DND-41 (cell line): ENCODE results near the gene STAT6.

ENCODE experiments used
- ATAC-seq: fragments of 200-7000 bp; cut with Tn5 transposase; 3 replicates; pipeline ENCODE4 v1.9.1; 2021; ENCODE audit warnings: low read depth; ENCODE audit not compliant: insufficient read depth
- DNase-seq: peaks from one replicate; pipeline ENCODE4 v3.0.0-alpha.2; 2020
- H2AFZ ChIP-seq: 2 replicates; pipeline ENCODE4 v1.6.0; 2012; ENCODE audit warnings: low read depth, low read length
- H3K27ac ChIP-seq: 2 replicates; pipeline ENCODE4 v1.5.1; 2012; ENCODE audit warnings: low read length, inconsistent platforms
- H3K27me3 ChIP-seq: fragments of 200-600 bp; sonication (generic); 2 replicates; pipeline ENCODE4 v1.6.0; 2012; ENCODE audit warnings: low read length, mild to moderate bottlenecking, inconsistent platforms; ENCODE audit not compliant: insufficient read depth, poor library complexity
- H3K36me3 ChIP-seq: 2 replicates; pipeline ENCODE4 v1.5.1; 2012; ENCODE audit warnings: low read length, inconsistent platforms; ENCODE audit not compliant: insufficient read depth
- H3K4me1 ChIP-seq: 2 replicates; pipeline ENCODE4 v1.5.1; 2012; ENCODE audit warnings: mild to moderate bottlenecking, low read length; ENCODE audit not compliant: insufficient read depth
- H3K4me2 ChIP-seq: 2 replicates; pipeline ENCODE4 v1.6.0; 2012; ENCODE audit warnings: mild to moderate bottlenecking, moderate library complexity, low read length, inconsistent platforms; ENCODE audit not compliant: insufficient read depth
- H3K4me3 ChIP-seq, 2 experiments: fragments of 200-600 bp in 1 of 2; shearing (Covaris generic) in 1 of 2; 2 replicates each; pipeline ENCODE4 v1.5.1; 2012 to 2016; ENCODE audit warnings: inconsistent platforms in 2 of 2, low read length in 2 of 2, mild to moderate bottlenecking in 2 of 2, low read depth in 1 of 2, moderate library complexity in 1 of 2
- H3K79me2 ChIP-seq: 2 replicates; pipeline ENCODE4 v1.6.0; 2012; ENCODE audit warnings: low read length, inconsistent platforms; ENCODE audit not compliant: insufficient read depth
- H3K9ac ChIP-seq: 2 replicates; pipeline ENCODE4 v1.6.0; 2012; ENCODE audit warnings: low read depth, mild to moderate bottlenecking, inconsistent platforms, low read length, moderate library complexity
- H3K9me3 ChIP-seq: 2 replicates; pipeline ENCODE4 v1.5.1; 2012; ENCODE audit warnings: low read length, moderate library complexity, mild to moderate bottlenecking, inconsistent platforms; ENCODE audit not compliant: insufficient read depth, severe bottlenecking
- H4K20me1 ChIP-seq: 2 replicates; pipeline ENCODE4 v1.6.0; 2012; ENCODE audit warnings: low read length; ENCODE audit not compliant: insufficient read depth
- EZH2 ChIP-seq: IDR thresholded peaks from 3 replicates; pipeline ENCODE4 v1.6.1; 2012; ENCODE audit warnings: borderline replicate concordance, low read depth, mild to moderate bottlenecking, moderate library complexity, low read length, inconsistent platforms; ENCODE audit not compliant: severe bottlenecking
- TF ChIP-seq, protein P1 (sequence below): IDR thresholded peaks from 2 replicates; pipeline ENCODE4 v1.5.1; 2012; ENCODE audit warnings: borderline replicate concordance, low read length, moderate library complexity, mild to moderate bottlenecking; ENCODE audit not compliant: poor library complexity, severe bottlenecking; ENCODE audit errors: extremely low read depth

Gene STAT6

DNA sequence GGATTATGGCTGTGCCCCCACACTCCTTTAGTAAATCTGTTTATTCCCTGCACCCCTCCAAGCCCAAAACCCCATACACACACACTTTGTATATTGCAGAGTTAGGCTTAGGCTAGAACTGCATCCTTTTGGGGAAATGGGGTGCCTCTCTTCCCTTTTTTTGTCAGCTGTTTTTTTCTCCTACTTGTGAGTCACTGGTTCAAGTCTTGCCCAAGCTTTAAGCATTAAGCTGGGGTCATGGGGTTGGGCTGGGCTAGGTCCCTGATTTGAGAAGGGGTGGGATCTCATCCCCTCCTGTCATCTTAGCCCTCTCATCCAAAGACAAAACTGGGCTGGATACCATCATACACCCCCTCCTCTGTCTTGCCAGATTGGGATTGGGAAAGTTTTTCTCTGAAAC is 18.7 kb upstream of the STAT6 start:
- peaks cover 16% of the 10 kb centered on the region for H3K4me1 ChIP-seq
- H3K9ac ChIP-seq, result no peak overlapping the region
- DNase-seq (no peak), ATAC-seq (no peak)
- no peaks in the 10 kb centered on the region for H3K79me2 ChIP-seq
- no peaks in the 10 kb centered on the region for H4K20me1 ChIP-seq
- H3K27ac ChIP-seq, result no peak overlapping the region
- peaks cover 39% of the 10 kb centered on the region for H3K27me3 ChIP-seq
- H3K36me3 ChIP-seq, result no peaks in the 10 kb centered on the region
- H2AFZ ChIP-seq, result no peak overlapping the region
- H3K4me2 ChIP-seq, result no peak overlapping the region
- no peaks in the 10 kb centered on the region for H3K9me3 ChIP-seq
- no peak overlapping the region for H3K4me3 ChIP-seq
- TF ChIP-seq, protein P1, sequence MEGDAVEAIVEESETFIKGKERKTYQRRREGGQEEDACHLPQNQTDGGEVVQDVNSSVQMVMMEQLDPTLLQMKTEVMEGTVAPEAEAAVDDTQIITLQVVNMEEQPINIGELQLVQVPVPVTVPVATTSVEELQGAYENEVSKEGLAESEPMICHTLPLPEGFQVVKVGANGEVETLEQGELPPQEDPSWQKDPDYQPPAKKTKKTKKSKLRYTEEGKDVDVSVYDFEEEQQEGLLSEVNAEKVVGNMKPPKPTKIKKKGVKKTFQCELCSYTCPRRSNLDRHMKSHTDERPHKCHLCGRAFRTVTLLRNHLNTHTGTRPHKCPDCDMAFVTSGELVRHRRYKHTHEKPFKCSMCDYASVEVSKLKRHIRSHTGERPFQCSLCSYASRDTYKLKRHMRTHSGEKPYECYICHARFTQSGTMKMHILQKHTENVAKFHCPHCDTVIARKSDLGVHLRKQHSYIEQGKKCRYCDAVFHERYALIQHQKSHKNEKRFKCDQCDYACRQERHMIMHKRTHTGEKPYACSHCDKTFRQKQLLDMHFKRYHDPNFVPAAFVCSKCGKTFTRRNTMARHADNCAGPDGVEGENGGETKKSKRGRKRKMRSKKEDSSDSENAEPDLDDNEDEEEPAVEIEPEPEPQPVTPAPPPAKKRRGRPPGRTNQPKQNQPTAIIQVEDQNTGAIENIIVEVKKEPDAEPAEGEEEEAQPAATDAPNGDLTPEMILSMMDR, result no peak
- no peak for TF ChIP-seq EZH2

DNA sequence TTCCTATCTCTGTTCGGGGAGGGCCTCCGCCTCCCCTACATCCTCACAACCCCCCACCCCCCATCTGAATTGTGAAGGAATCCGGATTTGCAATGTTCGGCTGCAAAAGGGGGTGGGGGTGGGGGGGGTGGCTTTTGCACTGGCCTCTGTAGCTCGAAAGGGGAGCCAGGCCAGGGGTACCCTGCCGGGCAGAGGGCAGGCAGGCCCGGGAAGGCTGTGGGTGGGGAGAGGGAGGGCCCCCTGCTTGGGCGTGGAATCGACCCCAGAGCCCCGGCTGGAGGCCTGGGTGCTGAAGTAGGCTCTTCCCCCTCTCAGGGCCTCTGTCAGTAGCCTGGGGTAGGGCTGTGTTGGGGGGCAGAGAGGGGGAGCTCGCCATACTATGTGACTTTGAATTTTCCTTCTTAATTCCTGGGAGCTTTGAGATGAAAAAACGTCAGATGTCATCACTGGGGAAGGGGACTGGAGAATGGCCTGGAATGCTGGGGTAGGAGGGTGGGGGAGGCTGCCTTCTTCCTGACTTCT is 18.2 kb upstream of the STAT6 start:
- no peak overlapping the region for H3K4me3 ChIP-seq
- H3K79me2 ChIP-seq, result no peaks in the 10 kb centered on the region
- ATAC-seq (no peak), DNase-seq (no peak)
- TF ChIP-seq EZH2, result no peak
- TF ChIP-seq, protein P1, result no peak
- H3K9ac ChIP-seq, result no peak overlapping the region
- no peak overlapping the region for H3K4me2 ChIP-seq
- peaks cover 16% of the 10 kb centered on the region for H3K4me1 ChIP-seq
- H4K20me1 ChIP-seq, result no peaks in the 10 kb centered on the region
- H2AFZ ChIP-seq, result no peak overlapping the region
- H3K27ac ChIP-seq, result no peak overlapping the region
- no peaks in the 10 kb centered on the region for H3K9me3 ChIP-seq
- peaks cover 39% of the 10 kb centered on the region for H3K27me3 ChIP-seq
- no peaks in the 10 kb centered on the region for H3K36me3 ChIP-seq

DNA sequence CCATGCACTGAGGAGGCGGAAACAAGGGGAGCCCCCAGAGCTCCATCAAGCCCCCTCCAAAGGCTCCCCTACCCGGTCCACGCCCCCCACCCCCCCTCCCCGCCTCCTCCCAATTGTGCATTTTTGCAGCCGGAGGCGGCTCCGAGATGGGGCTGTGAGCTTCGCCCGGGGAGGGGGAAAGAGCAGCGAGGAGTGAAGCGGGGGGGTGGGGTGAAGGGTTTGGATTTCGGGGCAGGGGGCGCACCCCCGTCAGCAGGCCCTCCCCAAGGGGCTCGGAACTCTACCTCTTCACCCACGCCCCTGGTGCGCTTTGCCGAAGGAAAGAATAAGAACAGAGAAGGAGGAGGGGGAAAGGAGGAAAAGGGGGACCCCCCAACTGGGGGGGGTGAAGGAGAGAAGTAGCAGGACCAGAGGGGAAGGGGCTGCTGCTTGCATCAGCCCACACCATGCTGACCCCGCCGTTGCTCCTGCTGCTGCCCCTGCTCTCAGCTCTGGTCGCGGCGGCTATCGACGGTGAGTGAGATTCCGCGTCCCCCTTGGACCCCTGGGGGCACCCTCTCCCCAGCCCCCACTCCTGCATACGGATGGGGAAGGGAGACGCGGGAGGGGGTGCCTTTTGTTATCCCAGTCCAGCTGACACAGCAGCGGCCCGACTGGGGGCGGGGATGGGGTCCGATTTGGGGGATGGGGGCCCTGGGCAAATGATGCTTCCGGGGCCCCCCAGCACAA is 17.5 kb upstream of the STAT6 start:
- H2AFZ ChIP-seq, result peak overlapping the region; percentile 98
- peaks cover 16% of the 10 kb centered on the region for H3K4me1 ChIP-seq
- H3K4me2 ChIP-seq, result peak overlapping the region; percentile 99
- ATAC-seq (no peak), DNase-seq (no peak)
- H4K20me1 ChIP-seq, result no peaks in the 10 kb centered on the region
- TF ChIP-seq, protein P1, result no peak
- no peak for TF ChIP-seq EZH2
- no peak overlapping the region for H3K27ac ChIP-seq
- no peaks in the 10 kb centered on the region for H3K9me3 ChIP-seq
- peaks cover 39% of the 10 kb centered on the region for H3K27me3 ChIP-seq
- peak overlapping the region; percentile 72 to 90; a peak in 3 of 4 replicates for H3K4me3 ChIP-seq
- H3K79me2 ChIP-seq, result no peaks in the 10 kb centered on the region
- H3K9ac ChIP-seq, result peak overlapping the region; percentile 68; the same call in 1 of the 2 replicates
- no peaks in the 10 kb centered on the region for H3K36me3 ChIP-seq
